ENCODE data around the gene CALM3. TPM values are rescaled to one million over a fixed set of nuclear protein-coding genes. Genes with fewer than 3 reads are reported as not detected.

CALM3 gene
- total RNA-seq, 4 donors from 2014 or later: 128 to 193 (median 163) TPM

- no peak overlapping the region for H3K27ac ChIP-seq
- no peak for ATAC-seq
- H3K27me3 ChIP-seq: no peaks in the 10 kb centered on the region
- H3K4me3 ChIP-seq: no peak overlapping the region
- TF ChIP-seq POLR2A (IDR thresholded peaks at IDR 0.05) (no peak), EP300 (IDR thresholded peaks at IDR 0.05) (no peak), POLR2AphosphoS5 (IDR thresholded peaks at IDR 0.05) (no peak)
- TF ChIP-seq, protein P1, sequence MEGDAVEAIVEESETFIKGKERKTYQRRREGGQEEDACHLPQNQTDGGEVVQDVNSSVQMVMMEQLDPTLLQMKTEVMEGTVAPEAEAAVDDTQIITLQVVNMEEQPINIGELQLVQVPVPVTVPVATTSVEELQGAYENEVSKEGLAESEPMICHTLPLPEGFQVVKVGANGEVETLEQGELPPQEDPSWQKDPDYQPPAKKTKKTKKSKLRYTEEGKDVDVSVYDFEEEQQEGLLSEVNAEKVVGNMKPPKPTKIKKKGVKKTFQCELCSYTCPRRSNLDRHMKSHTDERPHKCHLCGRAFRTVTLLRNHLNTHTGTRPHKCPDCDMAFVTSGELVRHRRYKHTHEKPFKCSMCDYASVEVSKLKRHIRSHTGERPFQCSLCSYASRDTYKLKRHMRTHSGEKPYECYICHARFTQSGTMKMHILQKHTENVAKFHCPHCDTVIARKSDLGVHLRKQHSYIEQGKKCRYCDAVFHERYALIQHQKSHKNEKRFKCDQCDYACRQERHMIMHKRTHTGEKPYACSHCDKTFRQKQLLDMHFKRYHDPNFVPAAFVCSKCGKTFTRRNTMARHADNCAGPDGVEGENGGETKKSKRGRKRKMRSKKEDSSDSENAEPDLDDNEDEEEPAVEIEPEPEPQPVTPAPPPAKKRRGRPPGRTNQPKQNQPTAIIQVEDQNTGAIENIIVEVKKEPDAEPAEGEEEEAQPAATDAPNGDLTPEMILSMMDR (IDR thresholded peaks at IDR 0.05): no peak
- H3K36me3 ChIP-seq: no peaks in the 10 kb centered on the region
- 93% methylated on average over 4 of the region's 4 CpGs for whole genome bisulfite sequencing, 2 donors (ENCODE audit: low coverage in 1 of 2)
- no peaks in the 10 kb centered on the region for H3K4me1 ChIP-seq
- no peaks in the 10 kb centered on the region for H3K9me3 ChIP-seq
Measured at GRCh38 chr19:46586294-46586693, 14.8 kb upstream of the CALM3 start.

DNA sequence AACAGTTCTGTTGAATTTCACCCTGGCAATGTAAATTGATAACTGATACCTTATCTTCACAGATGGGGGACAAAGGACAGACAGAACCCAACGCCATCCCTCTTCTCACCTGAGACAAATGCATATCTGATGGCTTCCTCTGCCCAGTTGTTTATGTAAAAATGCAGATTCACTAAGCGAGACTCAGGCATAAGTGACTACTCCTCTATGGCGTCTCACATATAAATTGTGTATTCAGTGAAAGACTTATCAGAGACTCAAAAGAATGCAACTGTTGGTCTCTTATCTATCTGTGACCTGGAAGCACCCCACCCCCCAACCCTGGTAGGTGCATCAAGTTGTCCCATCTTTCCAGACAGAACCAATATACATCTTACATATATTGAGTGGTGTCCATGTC, 13.3 kb upstream of the CALM3 start:
- no peaks in the 10 kb centered on the region for H3K9me3 ChIP-seq
- H3K4me3 ChIP-seq: no peak overlapping the region
- ATAC-seq: no peak
- no peaks in the 10 kb centered on the region for H3K27me3 ChIP-seq
- no peaks in the 10 kb centered on the region for H3K4me1 ChIP-seq
- H3K36me3 ChIP-seq: no peaks in the 10 kb centered on the region
- TF ChIP-seq EP300 (IDR thresholded peaks at IDR 0.05) (no peak), POLR2A (IDR thresholded peaks at IDR 0.05) (no peak), POLR2AphosphoS5 (IDR thresholded peaks at IDR 0.05) (no peak)
- TF ChIP-seq, protein P1 (IDR thresholded peaks at IDR 0.05): no peak
- no peak overlapping the region for H3K27ac ChIP-seq
- WGBS, 2 donors (ENCODE audit: low coverage in 1 of 2): 73 to 87% methylated on average over 3 of the region's 3 CpGs

DNA sequence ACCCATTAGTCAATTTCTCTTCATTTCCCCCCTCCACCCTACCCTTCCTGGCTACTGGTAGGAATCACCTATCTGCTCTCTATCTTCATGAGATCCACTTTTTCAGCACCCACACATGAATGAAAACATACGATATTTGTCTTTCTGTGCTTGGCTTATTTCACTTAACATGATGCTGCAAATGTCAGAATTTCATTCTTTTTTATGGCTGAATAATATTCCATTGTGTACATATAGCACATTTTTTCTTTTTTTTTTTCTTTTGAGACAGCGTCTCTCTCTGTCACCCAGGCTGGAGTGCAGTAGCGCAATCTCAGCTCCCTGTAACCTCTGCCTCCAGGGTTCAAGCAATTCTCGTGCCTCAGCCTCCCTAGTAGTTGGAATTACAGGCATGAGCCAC, 9.9 kb upstream of the CALM3 start:
- WGBS, 2 donors (ENCODE audit: low coverage in 1 of 2): 90% methylated on average over 4 of the region's 4 CpGs; no CpG with 5 or more reads in 1 of the 2 donors
- no peak for TF ChIP-seq EP300 (IDR thresholded peaks at IDR 0.05)
- no peak for TF ChIP-seq POLR2A (IDR thresholded peaks at IDR 0.05)
- TF ChIP-seq, protein P1 (IDR thresholded peaks at IDR 0.05): no peak
- TF ChIP-seq POLR2AphosphoS5 (IDR thresholded peaks at IDR 0.05): no peak
- Histone ChIP-seq H3K27ac (no peak overlapping the region), H3K4me3 (no peak overlapping the region), H3K4me1 (no peaks in the 10 kb centered on the region), H3K27me3 (no peaks in the 10 kb centered on the region), H3K9me3 (no peaks in the 10 kb centered on the region), H3K36me3 (no peaks in the 10 kb centered on the region)
- no peak for ATAC-seq

DNA sequence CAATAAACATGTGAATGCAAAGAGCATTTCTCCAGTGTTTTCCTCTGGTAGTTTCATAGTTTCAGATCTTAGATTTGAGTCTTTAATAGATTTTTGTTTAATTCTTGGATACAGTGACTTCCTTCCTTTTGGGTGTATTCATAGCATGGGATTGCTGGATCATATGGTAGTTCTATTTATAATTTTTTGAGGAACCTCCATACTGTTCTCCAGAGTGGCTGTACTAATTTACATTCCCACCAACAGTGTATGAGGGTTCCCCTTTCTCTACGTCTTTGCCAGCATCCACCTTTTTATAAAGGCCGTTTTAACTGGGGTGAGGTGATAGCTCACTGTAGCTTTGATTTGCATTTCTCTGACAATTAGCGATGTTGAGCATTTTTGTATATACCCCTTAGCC, 9.3 kb upstream of the CALM3 start:
- TF ChIP-seq POLR2A (IDR thresholded peaks at IDR 0.05): no peak
- no peak for TF ChIP-seq POLR2AphosphoS5 (IDR thresholded peaks at IDR 0.05)
- TF ChIP-seq EP300 (IDR thresholded peaks at IDR 0.05): no peak
- TF ChIP-seq, protein P1 (IDR thresholded peaks at IDR 0.05): no peak
- no peaks in the 10 kb centered on the region for H3K4me1 ChIP-seq
- 82 to 90% methylated on average over 2 to 3 of the region's 3 CpGs for WGBS, 2 donors (ENCODE audit: low coverage in 1 of 2)
- H3K9me3 ChIP-seq: no peaks in the 10 kb centered on the region
- no peak for ATAC-seq
- no peaks in the 10 kb centered on the region for H3K27me3 ChIP-seq
- H3K27ac ChIP-seq: no peak overlapping the region
- no peak overlapping the region for H3K4me3 ChIP-seq
- no peaks in the 10 kb centered on the region for H3K36me3 ChIP-seq

GRCh38 chr19:46596008-46596407, 5.1 kb upstream of the CALM3 start:
- Histone ChIP-seq H3K4me3 (no peak overlapping the region), H3K9me3 (peaks cover 0 to 11% (median 0%) of the 10 kb centered on the region in 3 donors), H3K27ac (no peak overlapping the region), H3K36me3 (no peaks in the 10 kb centered on the region), H3K4me1 (peaks cover 0 to 7% (median 0%) of the 10 kb centered on the region in 3 donors), H3K27me3 (no peaks in the 10 kb centered on the region)
- TF ChIP-seq EP300 (IDR thresholded peaks at IDR 0.05) (no peak), POLR2AphosphoS5 (IDR thresholded peaks at IDR 0.05) (no peak), POLR2A (IDR thresholded peaks at IDR 0.05) (no peak)
- TF ChIP-seq, protein P1 (IDR thresholded peaks at IDR 0.05): no peak
- WGBS, 2 donors (ENCODE audit: low coverage in 1 of 2): 73 to 100% methylated on average over 1 to 5 of the region's 6 CpGs
- no peak for ATAC-seq
